Epithelial cell of prostate (primary cell): Measurements from ENCODE around the gene TMEM239.

Experiments used
- DNase-seq: peaks from one replicate; pipeline ENCODE4 v3.0.0-alpha.2; 2011; ENCODE audit warnings: low read depth, low spot score
- H3K27ac ChIP-seq: fragments of 450-650 bp; 2 replicates; pipeline ENCODE4 v1.5.1; 2017; ENCODE audit warnings: mild to moderate bottlenecking

The TMEM239 gene

GRCh38 chr20:2840967-2841531 is 24.9 kb downstream of the TMEM239 start:
- no peak for DNase-seq
- peak overlapping the region; percentile 54 for H3K27ac ChIP-seq

GRCh38 chr20:2845607-2846006 is 29.4 kb downstream of the TMEM239 start:
- H3K27ac ChIP-seq = no peak overlapping the region
- no peak for DNase-seq

GRCh38 chr20:2846698-2847097 is 30.5 kb downstream of the TMEM239 start:
- DNase-seq = no peak

GRCh38 chr20:2847802-2848201 is 31.6 kb downstream of the TMEM239 start:
- no peak overlapping the region for H3K27ac ChIP-seq
- no peak for DNase-seq

More at GRCh38 chr20:2846698-2847097, 30.5 kb downstream of the TMEM239 start:
- no peak overlapping the region for H3K27ac ChIP-seq

- H3K27ac ChIP-seq = no peak overlapping the region
- no peak for DNase-seq
Measured at GRCh38 chr20:2849529-2849928, 33.4 kb downstream of the TMEM239 start.

GRCh38 chr20:2851086-2851485 is 34.9 kb downstream of the TMEM239 start:
- no peak for DNase-seq
- H3K27ac ChIP-seq = no peak overlapping the region

GRCh38 chr20:2858591-2858990 is 42.4 kb downstream of the TMEM239 start:
- H3K27ac ChIP-seq = no peak overlapping the region
- no peak for DNase-seq

GRCh38 chr20:2859330-2860121 is 43.4 kb downstream of the TMEM239 start:
- DNase-seq = no peak
- H3K27ac ChIP-seq = no peak overlapping the region

GRCh38 chr20:2864626-2865025 is 48.5 kb downstream of the TMEM239 start:
- DNase-seq = no peak
- no peak overlapping the region for H3K27ac ChIP-seq

GRCh38 chr20:2865101-2865500 is 48.9 kb downstream of the TMEM239 start:
- DNase-seq = no peak
- no peak overlapping the region for H3K27ac ChIP-seq

GRCh38 chr20:2865630-2866029 is 49.5 kb downstream of the TMEM239 start:
- no peak for DNase-seq
- no peak overlapping the region for H3K27ac ChIP-seq

GRCh38 chr20:2866236-2866635 is 50.1 kb downstream of the TMEM239 start:
- DNase-seq = no peak

GRCh38 chr20:2867081-2867864 is 51.1 kb downstream of the TMEM239 start:
- no peak overlapping the region for H3K27ac ChIP-seq
- no peak for DNase-seq

More at GRCh38 chr20:2866236-2866635, 50.1 kb downstream of the TMEM239 start:
- H3K27ac ChIP-seq = no peak overlapping the region
